Glutamatergic neuron (in vitro differentiated cells): ENCODE data around the gene IFT27. TPM values are rescaled to one million over a fixed set of nuclear protein-coding genes. Genes with fewer than 3 reads are reported as not detected.

Experiments used
- DNase-seq: peaks from one replicate; pipeline ENCODE4 v3.0.0; 2022
- H3K27ac Mint-ChIP-seq: one replicate; pipeline ENCODE4 v1.8.0; 2020; ENCODE audit warnings: mild to moderate bottlenecking, mixed read lengths, inconsistent platforms; ENCODE audit not compliant: unreplicated experiment
- H3K27me3 Mint-ChIP-seq: one replicate; pipeline ENCODE4 v1.8.0; 2020; ENCODE audit warnings: mild to moderate bottlenecking, moderate library complexity, mixed read lengths, inconsistent platforms; ENCODE audit not compliant: unreplicated experiment
- H3K36me3 Mint-ChIP-seq: one replicate; pipeline ENCODE4 v1.8.0; 2020; ENCODE audit warnings: mild to moderate bottlenecking, mixed read lengths, inconsistent platforms; ENCODE audit not compliant: unreplicated experiment
- H3K4me1 Mint-ChIP-seq: one replicate; pipeline ENCODE4 v1.8.0; 2020; ENCODE audit warnings: mild to moderate bottlenecking, low read depth, mixed read lengths, inconsistent platforms; ENCODE audit not compliant: unreplicated experiment
- H3K4me3 Mint-ChIP-seq: one replicate; pipeline ENCODE4 v1.8.0; 2020; ENCODE audit warnings: mild to moderate bottlenecking, mixed read lengths, inconsistent platforms; ENCODE audit not compliant: unreplicated experiment
- H3K9me3 Mint-ChIP-seq: one replicate; pipeline ENCODE4 v1.8.0; 2020; ENCODE audit warnings: mild to moderate bottlenecking, moderate library complexity, mixed read lengths, inconsistent platforms; ENCODE audit not compliant: unreplicated experiment
- CTCF ChIP-seq: fragments of 200-600 bp; sonication (generic); IDR thresholded peaks from one replicate; pipeline ENCODE4 v1.5.0; 2021; ENCODE audit not compliant: partially characterized antibody, unreplicated experiment
- total RNA-seq: library from RNA; stranded (reverse); fragmentation: NEBNext Ultra II Directional; extraction: Animal tissue kit (Norgen Biotek cat#: 25700); gene quantifications from one replicate; pipeline ENCODE4 v1.2.1, GENCODE V29; 2021; ENCODE audit not compliant: unreplicated experiment

IFT27 gene
- total RNA-seq, 1 donor from 2014 or later = 54.2 TPM

GRCh38 chr22:36765943-36766450 is 9.9 kb downstream of the IFT27 start:
- H3K36me3 Mint-ChIP-seq = peaks cover 15% of the 10 kb centered on the region
- H3K9me3 Mint-ChIP-seq = peaks cover 4% of the 10 kb centered on the region
- no peak overlapping the region for H3K27ac Mint-ChIP-seq
- H3K27me3 Mint-ChIP-seq = peaks cover 8% of the 10 kb centered on the region
- no peak for TF ChIP-seq CTCF
- no peak overlapping the region for H3K4me3 Mint-ChIP-seq
- peaks cover 12% of the 10 kb centered on the region for H3K4me1 Mint-ChIP-seq
- no peak for DNase-seq

GRCh38 chr22:36765131-36765942 is 10.6 kb downstream of the IFT27 start:
- TF ChIP-seq CTCF = no peak
- Mint-ChIP-seq H3K27ac (no peak overlapping the region), H3K36me3 (peaks cover 15% of the 10 kb centered on the region), H3K9me3 (peaks cover 4% of the 10 kb centered on the region), H3K27me3 (peaks cover 7% of the 10 kb centered on the region), H3K4me3 (no peak overlapping the region), H3K4me1 (peaks cover 5% of the 10 kb centered on the region)
- DNase-seq = no peak

- Mint-ChIP-seq H3K9me3 (peaks cover 4% of the 10 kb centered on the region), H3K27me3 (peaks cover 4% of the 10 kb centered on the region), H3K4me1 (peaks cover 1% of the 10 kb centered on the region), H3K4me3 (no peak overlapping the region), H3K27ac (no peak overlapping the region), H3K36me3 (peaks cover 15% of the 10 kb centered on the region)
- TF ChIP-seq CTCF = no peak
- no peak for DNase-seq
These were observed 11.3 kb downstream of the IFT27 start for GRCh38 chr22:36764641-36765040.

GRCh38 chr22:36764060-36764459 is 11.9 kb downstream of the IFT27 start:
- Mint-ChIP-seq H3K36me3 (peaks cover 15% of the 10 kb centered on the region), H3K4me3 (no peak overlapping the region), H3K4me1 (peaks cover 1% of the 10 kb centered on the region), H3K27ac (no peak overlapping the region), H3K27me3 (peaks cover 2% of the 10 kb centered on the region), H3K9me3 (peaks cover 4% of the 10 kb centered on the region)
- no peak for TF ChIP-seq CTCF
- DNase-seq = no peak

GRCh38 chr22:36763576-36763975 is 12.3 kb downstream of the IFT27 start:
- Mint-ChIP-seq H3K4me1 (peaks cover 2% of the 10 kb centered on the region), H3K9me3 (peaks cover 4% of the 10 kb centered on the region), H3K4me3 (no peak overlapping the region), H3K27ac (no peak overlapping the region), H3K27me3 (peaks cover 1% of the 10 kb centered on the region), H3K36me3 (peaks cover 10% of the 10 kb centered on the region)
- TF ChIP-seq CTCF = no peak
- DNase-seq = no peak
